Activated T-cell treated with anti-CD3 and anti-CD28 coated beads, Interleukin-2, amount 50 U/mL, for 4 hours (primary cell): ENCODE results near the gene SEPTIN6. TPM values are rescaled to one million over a fixed set of nuclear protein-coding genes. Genes with fewer than 3 reads are reported as not detected.

Experiments
- ATAC-seq, 2 donors: fragments of 200-7000 bp; cut with Tn5 transposase; one replicate each; pipeline ENCODE4 v1.10.0; 2021
- DNase-seq: peaks from one replicate; pipeline ENCODE4 v3.0.0-alpha.2; 2020
- H3K27me3 Mint-ChIP-seq: one replicate; pipeline ENCODE4 v1.8.0; 2021; ENCODE audit warnings: low read depth, mixed read lengths
- H3K36me3 Mint-ChIP-seq: one replicate; pipeline ENCODE4 v1.8.0; 2022; ENCODE audit warnings: mixed read lengths; ENCODE audit not compliant: insufficient read depth
- H3K4me1 Mint-ChIP-seq: one replicate; pipeline ENCODE4 v1.8.0; 2021; ENCODE audit warnings: low read depth, mixed read lengths
- H3K4me3 Mint-ChIP-seq: one replicate; pipeline ENCODE4 v1.8.0; 2021; ENCODE audit warnings: mild to moderate bottlenecking, moderate library complexity, mixed read lengths
- H3K9me3 Mint-ChIP-seq: one replicate; pipeline ENCODE4 v1.8.0; 2021; ENCODE audit warnings: mixed read lengths
- total RNA-seq, 3 donors: library from RNA; stranded (reverse); gene quantifications; one replicate each; pipeline ENCODE4 v1.2.1, GENCODE V29; 2021

Gene SEPTIN6
- 100 to 1,000 TPM; 100 to 131 (median 104) TPM for total RNA-seq

DNA sequence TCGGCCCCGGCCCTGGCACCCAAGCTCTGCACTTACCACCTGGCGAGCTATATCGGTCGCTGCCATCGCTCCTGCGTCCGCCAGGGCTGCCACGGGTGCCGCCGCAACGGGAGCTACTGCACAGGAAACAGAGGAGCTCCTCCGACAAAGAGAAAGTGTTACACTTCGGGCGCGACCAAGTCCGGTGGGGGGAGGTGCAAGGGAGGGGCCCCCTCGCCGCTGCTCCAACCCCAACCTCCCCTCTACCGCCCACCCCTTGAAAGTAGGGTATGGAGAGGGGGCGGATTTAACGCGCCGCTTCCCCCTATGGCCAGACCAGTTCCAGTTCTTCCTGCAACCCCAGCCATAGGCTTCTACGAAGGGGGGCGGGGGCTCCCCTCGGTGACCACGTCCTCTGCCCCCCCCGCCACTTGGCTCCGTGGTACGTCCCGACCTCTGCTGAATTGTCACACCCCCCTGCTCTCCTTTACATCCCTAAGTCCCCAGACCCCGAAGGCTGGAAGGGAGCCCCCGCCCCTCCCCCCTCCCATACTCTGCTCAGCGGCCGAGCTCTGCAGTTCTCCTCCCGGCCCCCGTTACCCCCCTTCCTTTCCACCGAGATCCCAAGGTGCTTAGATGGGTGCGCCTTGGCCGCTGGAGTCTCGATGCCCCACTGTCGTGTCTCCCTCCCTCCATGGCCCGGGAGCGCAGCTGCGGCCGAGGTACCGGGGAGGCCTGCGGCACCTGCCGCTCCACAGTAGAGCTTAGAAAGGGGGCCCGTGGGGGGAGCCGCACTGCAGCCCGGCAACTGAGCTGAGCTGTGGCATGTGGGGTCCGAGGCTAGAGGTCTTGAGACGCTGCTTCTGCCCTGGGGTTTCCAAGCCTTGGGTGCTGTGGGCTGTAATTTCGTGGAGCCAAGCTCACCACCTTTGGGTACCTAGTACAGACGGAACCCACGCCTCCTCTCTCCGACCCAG, at the start of gene SEPTIN6:
SEPTIN6 (minus strand) TSS at position 129 of the 956 bp plus-strand sequence; CDS start at position 66, 63 bp downstream.
- no peaks in the 10 kb centered on the region for H3K27me3 Mint-ChIP-seq
- DNase-seq, result peak; percentile 78
- peak within 1 kb of the TSS; percentile 98 for H3K4me3 Mint-ChIP-seq
- H3K9me3 Mint-ChIP-seq, result no peaks in the 10 kb centered on the region
- no peaks in the 10 kb centered on the region for H3K36me3 Mint-ChIP-seq
- ATAC-seq, result peak; percentile 64 to 66
- H3K4me1 Mint-ChIP-seq, result peaks cover 17% of the 10 kb centered on the region

DNA sequence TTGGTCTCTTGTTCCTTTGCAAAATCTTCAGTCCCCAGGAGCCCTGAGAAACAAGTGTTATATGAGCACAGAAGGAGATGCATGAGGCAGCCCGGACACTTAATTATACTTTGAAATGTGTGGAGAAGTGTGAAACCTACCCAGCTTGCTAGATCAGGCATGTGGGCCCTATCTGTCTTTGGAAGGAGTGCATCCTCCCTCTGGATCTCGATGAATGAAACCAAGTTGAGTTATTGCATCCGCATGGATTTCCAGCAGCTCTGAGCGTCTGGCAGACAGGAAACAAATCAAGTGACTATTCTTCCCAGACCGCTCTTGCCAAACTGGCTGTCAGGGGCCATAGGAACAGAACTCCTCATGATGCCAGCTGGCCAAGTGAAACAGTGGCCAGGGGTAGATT, 45.8 kb upstream of the SEPTIN6 start:
- H3K9me3 Mint-ChIP-seq, result no peaks in the 10 kb centered on the region
- H3K27me3 Mint-ChIP-seq, result no peaks in the 10 kb centered on the region
- no peak for ATAC-seq
- no peak overlapping the region for H3K4me3 Mint-ChIP-seq
- H3K36me3 Mint-ChIP-seq, result no peaks in the 10 kb centered on the region
- H3K4me1 Mint-ChIP-seq, result no peaks in the 10 kb centered on the region
- DNase-seq, result no peak

DNA sequence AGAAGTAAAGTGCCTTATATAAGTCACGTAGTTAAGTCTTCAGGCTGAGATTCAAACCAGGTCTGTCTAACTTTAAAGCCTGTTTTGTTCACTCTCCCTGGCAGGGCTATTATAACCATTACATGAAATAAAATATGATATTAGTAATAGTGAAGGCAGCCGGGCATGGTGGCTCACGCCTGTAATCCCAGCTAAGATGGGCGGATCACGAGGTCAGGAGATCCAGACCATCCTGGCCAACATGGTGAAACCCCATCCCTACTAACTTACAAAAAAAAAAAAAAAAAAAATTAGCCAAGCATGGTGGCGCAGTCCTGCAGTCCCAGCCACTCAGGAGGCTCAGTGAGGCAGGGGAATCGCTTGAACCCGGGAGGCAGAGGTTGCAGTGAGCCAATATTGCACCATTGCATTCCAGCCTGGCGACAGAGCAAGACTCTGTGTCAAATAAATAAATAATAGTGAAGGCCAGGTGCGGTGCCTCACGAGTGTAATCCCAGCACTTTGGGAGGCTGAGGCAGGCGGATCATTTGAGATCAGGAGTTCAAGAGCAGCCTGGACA, 43.3 kb upstream of the SEPTIN6 start:
- Mint-ChIP-seq H3K36me3 (no peaks in the 10 kb centered on the region), H3K27me3 (peaks cover 2% of the 10 kb centered on the region), H3K4me3 (no peak overlapping the region), H3K4me1 (no peaks in the 10 kb centered on the region), H3K9me3 (no peaks in the 10 kb centered on the region)
- ATAC-seq, result no peak
- DNase-seq, result no peak

DNA sequence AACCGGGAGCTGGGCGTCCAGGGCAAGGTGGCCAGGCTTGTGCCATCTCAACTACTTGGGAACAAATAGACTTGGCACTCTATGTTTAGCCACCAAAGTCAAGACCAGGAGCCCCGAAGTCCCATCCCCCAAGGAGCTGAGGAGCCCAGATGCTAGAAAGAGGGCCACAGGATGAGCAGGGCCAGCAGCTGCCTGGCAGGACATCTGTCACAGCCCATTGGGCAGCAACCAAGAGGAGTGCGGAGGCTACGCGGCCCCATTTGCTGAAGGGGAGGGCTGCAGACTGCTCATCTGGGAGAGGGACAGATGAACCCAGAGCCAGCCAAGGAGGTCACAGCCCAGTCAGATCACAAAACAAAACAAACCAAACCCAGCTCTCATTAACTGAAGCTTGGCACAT, 42.5 kb upstream of the SEPTIN6 start:
- no peaks in the 10 kb centered on the region for H3K4me1 Mint-ChIP-seq
- H3K9me3 Mint-ChIP-seq, result no peaks in the 10 kb centered on the region
- H3K4me3 Mint-ChIP-seq, result no peak overlapping the region
- H3K27me3 Mint-ChIP-seq, result peaks cover 2% of the 10 kb centered on the region
- H3K36me3 Mint-ChIP-seq, result no peaks in the 10 kb centered on the region
- ATAC-seq, result no peak
- DNase-seq, result no peak

DNA sequence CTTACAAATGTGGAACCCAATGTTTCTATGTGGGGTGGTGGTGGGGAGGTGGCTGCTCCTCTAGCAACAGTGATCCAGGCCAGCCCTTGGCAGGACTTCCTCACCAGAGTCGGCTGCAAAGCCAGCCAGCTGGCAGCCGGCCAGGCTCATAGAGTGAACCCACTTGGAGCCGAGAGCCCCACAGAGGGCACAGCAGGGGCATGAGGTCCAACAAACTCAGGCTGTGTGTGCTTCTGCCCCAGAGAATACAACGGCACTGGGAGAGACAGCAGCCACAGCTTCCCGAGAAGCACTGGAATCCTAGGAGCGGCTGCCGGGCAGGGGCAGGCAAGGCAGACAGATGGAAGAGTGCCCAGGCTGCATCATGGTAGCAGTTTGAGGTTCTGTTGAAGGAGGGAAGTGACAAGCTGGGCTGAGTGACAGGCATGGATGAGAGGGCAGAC, 42.0 kb upstream of the SEPTIN6 start:
- Mint-ChIP-seq H3K27me3 (peaks cover 2% of the 10 kb centered on the region), H3K36me3 (no peaks in the 10 kb centered on the region), H3K9me3 (no peaks in the 10 kb centered on the region), H3K4me3 (no peak overlapping the region), H3K4me1 (no peaks in the 10 kb centered on the region)
- DNase-seq, result no peak
- no peak for ATAC-seq

DNA sequence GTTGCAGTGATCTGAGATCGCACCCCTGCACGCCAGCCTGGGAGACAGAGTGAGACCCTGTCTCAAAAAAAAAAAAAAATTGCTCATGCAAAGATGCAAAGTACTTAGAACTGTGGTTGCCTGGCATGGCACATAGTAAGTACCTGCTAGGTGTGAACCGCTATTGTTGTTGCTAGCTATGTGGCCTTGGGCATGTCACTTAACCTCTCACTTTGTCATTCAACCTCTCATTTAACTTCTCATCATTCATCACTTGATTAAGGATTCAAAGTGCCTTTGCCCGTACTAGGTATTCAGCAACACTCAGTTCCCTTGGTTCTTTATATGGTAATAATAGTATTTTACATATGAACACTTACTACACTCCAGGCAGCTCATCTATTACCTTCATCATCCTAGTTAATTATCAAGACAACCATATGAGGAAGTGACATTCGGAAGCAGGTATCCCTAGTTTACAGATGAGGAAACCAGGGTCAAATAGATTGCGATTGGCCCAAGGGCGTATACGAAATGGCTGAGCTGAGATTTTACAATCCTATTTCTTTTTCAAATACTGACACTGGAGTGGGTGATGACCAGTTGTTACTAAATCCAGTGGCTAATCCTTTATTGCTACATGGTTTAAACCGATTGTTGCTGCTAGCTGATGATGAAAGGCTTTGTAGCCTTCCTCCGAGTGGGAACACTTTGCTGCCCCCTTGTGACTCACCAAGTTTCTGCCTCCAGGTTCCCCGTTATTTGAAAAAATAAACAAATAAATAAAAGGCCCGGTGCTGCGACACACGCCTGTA, 36.6 kb upstream of the SEPTIN6 start:
- no peaks in the 10 kb centered on the region for H3K9me3 Mint-ChIP-seq
- peak in 1 of 2 donors; percentile 51 for ATAC-seq
- H3K4me1 Mint-ChIP-seq, result peaks cover 5% of the 10 kb centered on the region
- H3K36me3 Mint-ChIP-seq, result no peaks in the 10 kb centered on the region
- no peak overlapping the region for H3K4me3 Mint-ChIP-seq
- DNase-seq, result peak; percentile 68
- H3K27me3 Mint-ChIP-seq, result peaks cover 2% of the 10 kb centered on the region

DNA sequence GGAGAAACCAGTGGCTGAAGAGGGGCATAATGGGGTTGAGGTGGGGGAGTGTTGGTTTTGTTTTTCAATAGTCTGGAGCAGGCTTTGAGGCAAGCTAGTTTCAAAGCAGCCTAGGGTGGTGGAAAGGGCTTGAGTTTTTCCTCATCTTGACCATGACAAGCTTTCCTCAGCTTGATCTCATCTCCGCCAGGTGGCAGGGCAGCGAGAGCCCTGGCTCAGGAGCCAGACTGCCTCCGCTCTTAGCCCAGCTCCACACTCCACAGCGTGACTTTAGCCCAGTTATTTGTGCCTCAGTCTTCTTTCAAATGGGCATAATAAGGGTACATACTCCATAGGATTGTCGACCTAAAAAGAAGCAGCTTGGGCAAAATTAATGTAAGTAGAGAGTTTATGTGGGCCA, 35.5 kb upstream of the SEPTIN6 start:
- H3K9me3 Mint-ChIP-seq, result no peaks in the 10 kb centered on the region
- peaks cover 5% of the 10 kb centered on the region for H3K4me1 Mint-ChIP-seq
- no peaks in the 10 kb centered on the region for H3K36me3 Mint-ChIP-seq
- DNase-seq (no peak), ATAC-seq (no peak)
- no peak overlapping the region for H3K4me3 Mint-ChIP-seq
- peaks cover 2% of the 10 kb centered on the region for H3K27me3 Mint-ChIP-seq

DNA sequence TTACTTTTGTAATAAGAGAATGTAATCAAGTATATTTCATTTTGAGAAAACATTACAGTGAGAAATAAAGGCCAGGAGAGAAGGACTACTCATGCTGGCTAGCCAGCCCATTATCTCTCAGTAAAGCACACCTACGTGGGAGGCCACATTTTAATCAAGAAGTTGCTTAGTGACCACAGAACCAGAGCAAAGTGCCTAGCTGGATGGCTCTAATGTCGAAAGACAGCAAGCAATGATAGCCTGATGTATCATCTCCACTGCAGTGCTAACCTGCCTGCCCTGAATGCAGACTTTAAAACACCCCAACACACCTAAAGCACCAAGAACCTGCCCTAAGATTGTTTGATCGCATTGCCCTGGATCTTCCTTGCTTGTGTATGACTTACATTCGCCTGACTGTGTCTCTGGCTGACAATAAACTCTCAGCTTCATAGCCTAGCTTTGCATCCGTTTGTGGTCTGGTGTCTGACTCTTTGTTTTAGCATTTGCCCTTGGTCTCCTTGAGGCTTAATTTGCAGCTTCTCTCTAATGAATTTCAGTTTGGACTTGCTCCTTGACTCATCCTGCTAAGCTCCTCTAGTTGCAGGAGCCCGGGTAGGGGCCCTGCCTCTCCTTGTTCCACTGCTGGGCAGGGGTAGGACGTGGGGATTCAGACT, 34.1 kb upstream of the SEPTIN6 start:
- DNase-seq, result no peak
- Mint-ChIP-seq H3K4me3 (no peak overlapping the region), H3K4me1 (peaks cover 5% of the 10 kb centered on the region), H3K36me3 (no peaks in the 10 kb centered on the region), H3K9me3 (no peaks in the 10 kb centered on the region), H3K27me3 (peaks cover 2% of the 10 kb centered on the region)
- peak; percentile 67 to 68 for ATAC-seq

DNA sequence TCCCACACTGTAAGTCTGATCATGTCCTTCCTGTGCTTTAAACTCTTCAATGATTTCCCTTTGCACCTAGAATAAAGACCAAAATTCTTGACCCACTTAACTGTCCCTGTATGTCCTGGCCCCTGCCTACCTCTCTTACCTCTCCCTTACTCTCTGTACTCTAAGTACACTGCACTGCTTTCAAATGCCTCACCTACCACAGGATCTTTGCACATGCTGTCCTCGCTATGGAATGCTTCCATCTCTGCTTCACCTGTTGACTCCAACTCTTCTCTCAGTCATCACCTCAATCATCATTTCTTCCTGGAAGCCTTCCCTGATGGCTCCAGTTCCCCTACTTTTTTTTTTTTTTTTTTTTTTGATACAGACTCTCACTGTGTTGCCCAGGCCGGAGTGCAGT, 29.0 kb upstream of the SEPTIN6 start:
- Mint-ChIP-seq H3K4me3 (no peak overlapping the region), H3K36me3 (no peaks in the 10 kb centered on the region), H3K9me3 (no peaks in the 10 kb centered on the region), H3K27me3 (no peaks in the 10 kb centered on the region), H3K4me1 (peaks cover 2% of the 10 kb centered on the region)
- DNase-seq (no peak), ATAC-seq (no peak)

DNA sequence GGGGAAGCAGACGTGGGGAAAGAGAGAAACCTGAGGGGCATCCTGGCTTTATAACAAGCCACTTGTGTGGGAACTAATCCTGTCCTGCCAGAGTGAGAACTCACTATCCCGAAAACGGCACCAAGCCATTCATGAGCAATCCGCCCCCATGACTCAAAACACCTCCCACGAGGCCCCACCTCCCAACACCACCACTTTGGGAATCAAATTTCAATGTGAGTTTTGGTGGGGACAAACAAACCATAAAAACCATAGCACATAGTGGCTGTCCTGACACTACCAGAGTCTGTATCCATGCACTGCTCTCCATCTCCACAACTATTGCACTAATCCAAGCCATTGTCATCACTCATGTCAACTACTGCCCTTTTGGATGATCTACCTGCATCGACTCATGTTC, 28.5 kb upstream of the SEPTIN6 start:
- Mint-ChIP-seq H3K9me3 (no peaks in the 10 kb centered on the region), H3K36me3 (no peaks in the 10 kb centered on the region), H3K27me3 (no peaks in the 10 kb centered on the region), H3K4me1 (no peaks in the 10 kb centered on the region), H3K4me3 (no peak overlapping the region)
- DNase-seq (no peak), ATAC-seq (no peak)

DNA sequence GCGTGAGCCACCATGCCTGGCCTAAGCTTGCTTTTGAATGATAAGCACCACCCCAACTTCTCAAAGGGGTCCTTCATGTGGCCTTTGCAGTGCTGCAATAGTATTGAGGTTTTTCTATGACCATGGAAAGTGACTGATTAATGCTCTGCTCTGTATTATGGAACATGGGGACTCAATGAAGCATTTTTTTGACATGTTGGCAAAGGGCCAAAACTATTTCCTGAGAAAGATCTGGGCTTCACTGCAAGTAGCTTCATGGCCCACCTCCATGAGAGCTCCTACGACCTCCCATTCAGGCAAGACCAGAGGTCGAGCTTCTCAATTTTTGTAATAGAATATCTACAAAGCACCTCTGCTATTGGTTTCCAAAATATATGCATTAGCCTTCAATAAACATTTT, 16.7 kb upstream of the SEPTIN6 start:
- H3K9me3 Mint-ChIP-seq, result no peaks in the 10 kb centered on the region
- H3K4me3 Mint-ChIP-seq, result no peak overlapping the region
- no peak for ATAC-seq
- no peaks in the 10 kb centered on the region for H3K27me3 Mint-ChIP-seq
- peaks cover 3% of the 10 kb centered on the region for H3K4me1 Mint-ChIP-seq
- no peaks in the 10 kb centered on the region for H3K36me3 Mint-ChIP-seq
- no peak for DNase-seq

DNA sequence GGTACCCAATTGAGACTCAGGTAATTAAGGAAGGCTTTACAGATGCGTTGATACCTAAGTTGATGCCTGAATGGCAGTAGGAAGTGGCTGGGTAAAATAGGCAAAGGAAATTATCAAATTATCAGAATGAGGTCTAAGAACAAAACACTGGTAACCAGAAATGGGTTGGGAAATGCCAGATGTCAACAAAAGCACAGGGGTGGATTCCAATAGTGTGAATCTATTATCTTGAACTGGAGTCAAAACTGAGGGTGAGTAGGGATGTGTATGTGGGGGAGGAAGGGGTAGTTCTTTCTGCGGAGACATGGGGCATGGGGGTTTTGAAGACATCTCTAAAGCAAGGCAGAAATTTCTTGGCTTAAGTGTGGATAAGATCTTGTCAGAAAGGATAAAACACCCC, 16.0 kb upstream of the SEPTIN6 start:
- no peak for DNase-seq
- H3K4me3 Mint-ChIP-seq, result no peak overlapping the region
- no peak for ATAC-seq
- no peaks in the 10 kb centered on the region for H3K27me3 Mint-ChIP-seq
- no peaks in the 10 kb centered on the region for H3K9me3 Mint-ChIP-seq
- no peaks in the 10 kb centered on the region for H3K36me3 Mint-ChIP-seq
- H3K4me1 Mint-ChIP-seq, result peaks cover 4% of the 10 kb centered on the region

DNA sequence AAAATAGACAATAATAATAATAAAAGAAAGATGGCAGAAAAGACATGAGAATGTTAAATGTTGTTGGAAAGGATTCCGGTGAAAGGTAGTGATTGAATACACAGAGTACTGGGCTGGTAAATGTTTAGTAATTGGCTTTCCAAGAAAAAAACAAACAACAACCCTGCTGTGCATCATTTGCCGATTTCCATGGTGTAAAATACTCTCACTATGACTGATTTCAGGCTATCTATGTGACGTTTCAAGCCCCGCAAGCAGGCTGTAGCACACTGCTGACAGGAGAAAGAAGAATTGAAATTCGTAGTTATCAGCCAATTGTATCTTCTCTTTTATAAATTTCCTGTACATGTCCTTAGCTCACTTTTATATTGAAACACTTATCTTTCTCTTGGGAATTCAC, 13.6 kb upstream of the SEPTIN6 start:
- no peak for ATAC-seq
- H3K9me3 Mint-ChIP-seq, result no peaks in the 10 kb centered on the region
- H3K4me1 Mint-ChIP-seq, result peaks cover 4% of the 10 kb centered on the region
- DNase-seq, result no peak
- no peak overlapping the region for H3K4me3 Mint-ChIP-seq
- no peaks in the 10 kb centered on the region for H3K36me3 Mint-ChIP-seq
- H3K27me3 Mint-ChIP-seq, result no peaks in the 10 kb centered on the region

DNA sequence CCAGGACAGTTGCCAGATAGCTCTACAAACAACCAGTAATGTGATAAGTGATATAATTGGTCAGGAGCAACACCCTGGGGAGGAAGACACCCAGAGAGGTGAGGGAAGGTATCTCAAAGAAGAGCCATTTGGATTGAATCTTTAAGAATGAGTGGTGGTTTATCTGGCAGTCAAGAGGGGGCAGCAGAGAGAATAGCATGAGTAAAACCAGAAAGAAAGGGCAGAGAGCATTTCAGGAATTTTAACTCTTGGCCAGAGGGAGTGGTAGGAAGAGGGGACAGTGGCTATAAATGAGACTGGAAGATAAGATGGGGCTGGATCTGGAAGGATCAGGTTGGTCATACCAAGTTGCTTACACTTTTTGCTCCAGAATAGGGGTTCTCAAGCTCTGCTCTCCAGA, 5.9 kb upstream of the SEPTIN6 start:
- Mint-ChIP-seq H3K9me3 (no peaks in the 10 kb centered on the region), H3K4me1 (peaks cover 5% of the 10 kb centered on the region), H3K27me3 (no peaks in the 10 kb centered on the region), H3K4me3 (no peak overlapping the region), H3K36me3 (no peaks in the 10 kb centered on the region)
- DNase-seq (no peak), ATAC-seq (peak; percentile 57 to 58)
